Hepatic stellate cell (primary cell): Measurements from ENCODE around the gene GALNT9.

Experiments
- DNase-seq: peaks from one replicate; pipeline ENCODE4 v3.0.0; 2011; ENCODE audit warnings: low spot score

Gene GALNT9

DNA sequence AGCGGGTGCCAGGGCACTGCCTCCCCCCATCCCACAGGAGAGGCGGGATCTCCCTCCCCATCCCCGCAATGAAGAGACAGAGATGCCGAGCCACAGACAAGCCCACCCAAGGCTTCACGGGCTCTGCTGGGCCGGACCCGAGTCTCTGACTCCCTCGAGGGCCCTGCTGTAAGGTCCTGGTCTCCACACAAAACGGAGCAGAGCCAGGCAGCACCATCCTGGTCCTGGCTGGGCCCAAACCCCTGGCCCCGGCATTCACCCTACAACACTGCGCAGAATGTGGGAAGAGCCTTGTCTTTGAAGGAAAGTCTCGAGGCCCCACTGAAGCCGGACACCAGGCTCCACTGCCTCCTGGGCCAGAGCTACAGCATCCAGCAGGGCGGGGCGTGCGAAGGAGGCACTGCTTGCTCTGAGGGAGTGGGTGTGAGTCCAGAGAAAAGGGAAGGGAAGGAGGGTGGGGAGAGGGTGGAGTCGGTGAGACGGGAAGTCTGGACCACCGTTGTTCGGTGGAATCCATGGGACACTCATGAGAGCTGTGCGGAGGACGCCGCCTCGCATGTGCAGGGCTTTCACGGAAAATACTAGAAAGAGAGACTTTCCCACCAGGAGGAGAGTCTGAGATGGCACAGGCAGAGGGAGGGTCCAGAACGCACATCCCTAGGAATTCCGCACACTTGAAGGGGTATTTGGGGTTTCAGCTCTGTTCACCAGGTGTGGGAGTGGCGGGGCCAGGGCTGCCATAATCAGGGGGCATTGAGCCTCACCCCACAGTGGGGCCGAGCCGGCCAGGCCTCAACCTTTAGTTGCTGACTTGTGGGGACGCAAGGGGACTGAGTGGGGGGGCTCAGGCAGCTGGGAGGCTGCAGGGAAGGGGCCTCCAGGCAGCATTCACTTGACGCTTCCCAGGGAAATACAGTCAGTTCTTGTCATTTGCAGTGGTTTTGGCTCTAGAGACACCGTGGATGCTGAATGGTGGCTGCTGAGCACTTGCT lies 36.8 kb downstream of the GALNT9 start:
- DNase-seq: no peak

GRCh38 chr12:132291402-132292175 lies 37.8 kb downstream of the GALNT9 start:
- no peak for DNase-seq

- DNase-seq: no peak
These were observed 39.2 kb downstream of the GALNT9 start for GRCh38 chr12:132290203-132290540.

DNA sequence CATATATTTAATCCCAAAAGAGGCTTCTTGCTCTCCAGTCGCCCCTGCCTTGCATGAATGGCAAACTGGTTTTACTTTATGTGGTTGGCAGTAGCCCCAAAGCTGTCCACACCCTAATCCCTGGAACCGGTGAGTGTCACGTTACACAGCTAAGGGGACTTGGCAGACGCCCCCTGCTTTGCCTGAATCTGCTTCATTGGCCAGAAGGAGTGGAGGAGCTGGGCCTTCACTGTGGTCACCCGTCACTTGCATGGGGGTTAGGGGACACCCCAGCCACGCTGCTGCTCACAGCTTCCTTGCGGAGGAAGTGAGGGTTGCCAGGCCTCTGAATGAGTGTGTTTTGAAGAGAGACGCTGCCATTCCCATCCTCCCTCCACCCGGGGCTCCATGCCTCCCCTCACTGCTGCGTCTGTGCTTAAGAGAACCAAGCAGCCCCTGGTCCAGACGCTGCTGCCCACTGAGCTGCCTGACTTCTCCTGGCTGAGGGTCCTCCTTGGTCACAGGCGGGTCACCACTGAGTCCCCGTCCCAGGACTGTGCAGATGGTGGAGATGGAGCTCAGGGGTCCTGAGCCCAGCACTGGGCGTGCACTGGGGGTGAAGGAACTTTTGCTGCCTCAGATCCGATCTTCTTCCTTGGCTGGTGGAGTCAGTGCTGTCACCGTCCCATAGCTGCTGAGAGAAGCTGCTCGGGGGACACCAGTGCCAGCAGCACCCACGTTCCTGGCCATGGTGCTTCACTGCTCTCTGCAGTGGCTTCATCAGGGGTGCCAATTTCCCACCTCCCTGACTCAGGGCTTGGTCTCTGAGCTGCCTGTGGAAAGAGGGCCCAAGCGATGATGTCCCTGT lies 39.8 kb downstream of the GALNT9 start:
- no peak for DNase-seq

- DNase-seq: no peak
These were observed 40.7 kb downstream of the GALNT9 start for GRCh38 chr12:132288516-132289215.

- DNase-seq: no peak
These were observed 41.8 kb downstream of the GALNT9 start for GRCh38 chr12:132287391-132288238.

- no peak for DNase-seq
These were observed 42.5 kb downstream of the GALNT9 start for GRCh38 chr12:132286912-132287311.

DNA sequence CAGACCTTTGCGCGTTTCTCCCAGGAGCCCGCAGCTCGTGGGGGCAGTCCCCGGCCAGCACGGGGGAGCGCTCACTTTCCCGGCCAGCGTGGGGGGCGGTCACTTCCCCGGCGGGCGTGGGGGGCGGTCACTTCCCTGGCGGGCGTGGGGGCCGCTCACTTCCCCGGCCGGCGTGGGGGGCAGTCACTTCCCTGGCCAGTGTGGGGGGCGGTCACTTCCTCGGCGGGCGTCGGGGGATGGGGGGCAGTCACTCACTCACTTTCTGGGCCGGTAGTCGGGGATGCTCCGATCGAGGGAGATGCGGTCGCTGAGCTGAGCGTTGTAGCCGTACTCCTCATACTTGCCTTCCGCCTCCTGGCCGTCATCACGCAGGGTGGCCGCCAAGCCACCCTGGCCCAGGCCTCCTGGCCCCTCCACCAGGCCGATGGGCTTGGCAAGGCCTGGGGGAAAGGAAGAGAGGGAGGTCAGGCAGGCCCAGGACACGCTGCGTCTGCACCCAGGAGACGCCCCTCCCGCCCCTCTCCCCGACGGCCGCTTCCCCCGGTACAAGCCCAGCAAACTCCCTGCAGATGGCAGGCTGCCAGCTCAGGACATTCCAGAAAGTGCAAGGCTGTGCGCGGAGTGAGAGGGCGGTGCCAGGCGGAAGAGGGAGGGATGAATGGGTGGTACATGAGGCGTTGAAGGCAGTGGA lies 43.3 kb downstream of the GALNT9 start:
- peak; percentile 61 for DNase-seq

GRCh38 chr12:132284827-132285741 lies 44.3 kb downstream of the GALNT9 start:
- no peak for DNase-seq

DNA sequence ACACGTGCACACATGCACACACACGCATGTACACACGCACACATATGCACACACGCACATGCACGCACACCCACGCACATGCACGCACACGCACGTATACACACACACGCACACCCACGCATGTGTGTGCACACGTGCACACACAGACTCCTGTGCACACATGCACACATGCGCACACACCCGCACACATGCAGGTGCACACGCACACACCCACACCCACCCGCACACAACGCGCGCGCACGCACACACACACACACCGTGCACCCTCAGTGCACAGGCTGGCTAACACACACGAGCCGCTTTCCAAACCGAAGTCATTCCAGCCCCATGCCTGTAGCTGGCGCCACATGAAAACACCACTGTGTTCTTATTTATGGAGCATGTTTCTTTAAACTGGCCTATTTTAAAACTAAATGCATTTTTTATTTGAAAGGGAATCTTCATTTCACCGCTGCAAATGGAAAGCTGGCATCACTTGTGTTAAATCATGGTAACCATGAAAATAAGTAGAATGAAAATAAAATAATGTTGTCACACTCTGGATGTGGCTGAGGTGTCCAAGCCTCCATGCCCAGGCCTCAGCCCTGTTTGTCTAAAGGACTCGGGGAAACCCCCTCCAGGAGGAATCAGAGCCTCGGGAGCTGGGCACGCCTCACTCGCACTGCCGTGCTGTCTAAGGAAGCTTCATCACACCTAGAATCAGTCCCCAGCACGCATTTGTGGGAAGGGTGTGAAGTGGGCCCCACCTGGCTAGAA lies 45.1 kb downstream of the GALNT9 start:
- peak; percentile 40 for DNase-seq

GRCh38 chr12:132282950-132283771 lies 46.2 kb downstream of the GALNT9 start:
- no peak for DNase-seq

DNA sequence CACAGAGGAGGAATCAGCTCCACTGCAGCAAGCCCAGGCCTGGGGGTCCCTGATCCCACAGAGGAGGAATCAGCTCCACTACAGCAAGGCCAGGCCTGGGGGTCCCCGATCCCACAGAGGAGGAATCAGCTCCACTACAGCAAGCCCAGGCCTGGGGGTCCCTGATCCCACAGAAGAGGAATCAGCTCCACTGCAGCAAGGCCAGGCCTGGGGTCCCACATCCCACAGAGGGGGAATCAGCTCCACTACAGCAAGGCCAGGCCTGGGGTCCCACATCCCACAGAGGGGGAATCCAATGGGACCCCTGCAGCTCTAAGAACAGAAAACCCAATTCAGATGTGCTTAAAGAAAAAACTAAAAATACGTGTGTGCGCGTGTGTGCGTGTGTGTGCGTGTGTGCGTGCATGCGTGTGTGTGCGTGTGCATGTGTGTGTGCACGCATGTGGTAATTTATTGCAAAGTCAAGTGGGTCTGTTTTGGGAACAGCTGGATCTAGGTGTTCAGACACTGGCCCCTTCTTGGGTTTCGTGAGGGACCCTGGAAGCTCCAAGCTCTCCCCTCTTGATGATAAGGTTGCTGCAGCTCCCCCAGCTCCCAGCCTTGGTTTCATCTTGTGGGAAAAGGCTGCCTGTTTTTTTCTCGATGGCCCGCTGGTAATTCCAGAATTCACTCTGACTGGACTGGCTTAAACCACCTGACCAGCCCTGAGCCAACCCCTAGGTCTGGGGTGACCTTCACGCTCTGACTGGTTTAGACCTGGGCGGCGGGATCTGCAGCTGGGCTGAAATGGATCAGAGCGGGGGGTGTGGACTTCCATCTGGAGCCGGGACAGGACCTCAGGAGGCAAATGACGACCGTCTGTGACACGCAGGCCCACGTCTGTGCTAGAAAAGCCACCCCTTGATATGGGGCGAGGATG lies 47.1 kb downstream of the GALNT9 start:
- no peak for DNase-seq

DNA sequence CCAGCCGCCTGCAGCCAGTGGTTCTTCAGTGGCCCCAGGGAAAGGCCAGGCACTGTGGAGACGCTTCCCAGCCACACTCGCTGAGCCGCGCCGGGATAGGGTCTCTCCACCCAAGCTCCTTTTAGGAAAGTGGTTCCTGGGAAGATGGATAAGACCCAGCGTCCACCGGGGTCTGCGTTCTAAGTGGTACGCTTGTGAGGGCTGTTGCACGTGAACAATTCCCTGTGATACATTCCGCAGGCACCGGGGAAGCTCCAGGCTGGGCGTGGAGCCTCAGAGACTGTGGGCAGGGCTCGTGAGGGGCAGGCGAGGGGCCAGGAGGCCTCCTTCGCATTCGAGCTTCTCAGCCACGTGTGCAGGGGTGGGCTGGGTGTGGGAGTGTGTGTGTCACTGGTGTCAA lies 48.4 kb downstream of the GALNT9 start:
- DNase-seq: no peak

DNA sequence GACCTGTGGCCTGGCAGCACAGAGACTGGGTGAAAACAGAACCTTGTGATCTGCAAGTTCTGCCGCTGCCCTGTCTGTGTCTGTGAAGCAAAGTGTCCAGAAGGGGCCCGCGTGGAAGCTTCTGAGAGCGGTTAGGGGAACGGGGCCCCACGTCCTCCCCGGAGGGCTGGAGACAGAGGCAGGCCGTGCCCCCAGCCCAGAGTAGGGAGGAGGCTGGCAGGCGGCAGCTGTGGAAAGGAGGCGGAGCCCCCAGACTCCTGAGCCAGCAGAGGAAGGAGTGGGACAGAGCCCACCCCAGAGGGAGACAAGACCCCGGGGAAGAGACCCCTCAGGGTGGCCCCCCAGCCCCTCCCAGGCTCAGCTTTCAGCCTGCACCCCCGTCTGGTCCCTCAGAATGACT lies 49.0 kb downstream of the GALNT9 start:
- no peak for DNase-seq

DNA sequence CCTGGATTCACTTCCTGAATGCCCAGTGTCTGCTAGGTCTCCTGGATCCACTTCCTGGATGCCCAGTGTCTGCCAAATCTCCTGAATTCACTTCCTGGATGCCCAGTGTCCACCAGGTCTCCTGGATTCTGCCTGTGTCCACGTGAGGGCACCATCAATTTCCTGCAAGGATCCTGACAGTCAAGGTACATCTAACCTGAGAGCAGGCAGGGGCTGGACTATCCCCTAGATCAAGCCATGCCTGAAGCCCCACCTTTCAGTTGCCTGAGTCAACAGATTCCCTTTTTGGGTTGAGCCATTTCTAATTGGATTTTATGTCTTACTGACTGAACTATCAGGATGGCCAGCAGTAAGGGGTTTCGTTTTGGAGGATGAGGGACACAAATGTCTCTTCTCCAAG lies 49.5 kb downstream of the GALNT9 start:
- DNase-seq: no peak
